ENCODE data around the gene CREB3L1. TPM values are rescaled to one million over a fixed set of nuclear protein-coding genes. Genes with fewer than 3 reads are reported as not detected.

CREB3L1 gene
- total RNA-seq, 1 donor from 2014 or later, result 0.43 TPM

DNA sequence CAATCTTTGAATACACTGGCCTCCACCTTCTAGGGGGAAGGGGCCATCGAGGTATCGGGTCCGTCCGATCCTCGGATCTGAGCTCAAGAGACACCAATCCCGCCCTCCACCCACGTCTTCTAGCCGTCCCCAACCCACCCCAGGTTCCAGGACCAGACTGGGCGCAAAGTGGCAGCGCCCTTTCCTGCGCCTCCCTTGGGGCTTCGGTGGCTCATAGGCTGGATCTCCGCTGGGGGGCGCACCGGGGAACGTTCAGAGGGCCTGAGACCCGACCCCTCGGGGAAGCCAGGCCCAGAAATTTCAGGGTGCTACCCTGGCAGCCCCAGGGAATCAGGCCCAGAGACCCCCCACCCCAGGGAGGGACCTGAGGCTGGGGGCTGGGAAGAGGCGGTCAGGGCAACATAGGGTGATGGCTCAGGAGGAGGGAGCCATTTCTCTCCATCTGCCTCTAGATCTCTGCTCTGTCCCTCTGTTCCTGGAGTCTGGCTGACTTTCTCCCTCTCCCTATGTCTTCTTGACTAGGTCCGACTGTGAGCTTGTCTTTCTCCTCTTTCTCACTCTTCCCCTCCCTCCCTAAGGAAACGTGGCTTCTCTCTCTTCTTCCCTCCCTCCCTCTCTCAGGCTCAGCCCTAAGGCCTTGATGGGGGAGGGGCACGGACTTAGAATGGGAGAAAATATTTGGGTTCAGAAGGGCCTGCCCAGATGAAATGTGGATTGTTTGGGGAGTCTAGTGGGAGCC is 1.1 kb downstream of the CREB3L1 start:
- no peaks in the 10 kb centered on the region for H3K9me3 ChIP-seq (ENCODE audit: low read depth)
- H3K36me3 Mint-ChIP-seq, result no peaks in the 10 kb centered on the region
- H2AFZ ChIP-seq (replicated peaks), result peak overlapping the region; percentile 91
- DNase-seq (ENCODE audit: low spot score), result peak; percentile 78
- H3K9ac ChIP-seq, result no peak overlapping the region
- peaks cover 9% of the 10 kb centered on the region for H3K27me3 ChIP-seq
- no peaks in the 10 kb centered on the region for H3K36me3 ChIP-seq
- peaks cover 28% of the 10 kb centered on the region for H3K27me3 Mint-ChIP-seq (ENCODE audit: insufficient read depth, low read depth)
- peaks cover 40% of the 10 kb centered on the region for H3K4me1 Mint-ChIP-seq
- no peaks in the 10 kb centered on the region for H4K20me1 ChIP-seq (ENCODE audit: low read depth)
- H3K4me3 ChIP-seq, result peak overlapping the region; percentile 80
- no peak overlapping the region for H3K27ac Mint-ChIP-seq
- H3K4me1 ChIP-seq, result peaks cover 52% of the 10 kb centered on the region
- H3K4me3 Mint-ChIP-seq, result peak overlapping the region; percentile 84
- no peaks in the 10 kb centered on the region for H3K9me3 Mint-ChIP-seq
- peaks cover 40% of the 10 kb centered on the region for H3F3A ChIP-seq (ENCODE audit: low read depth)
- TF ChIP-seq EZH2 (IDR thresholded peaks at IDR 0.05) (no peak), CTCF (IDR thresholded peaks at IDR 0.05) (peak; percentile 81)
- H3K4me2 ChIP-seq, result peak overlapping the region; percentile 100
- H3K27ac ChIP-seq, result no peak overlapping the region
- H3K79me2 ChIP-seq (ENCODE audit: low read depth), result no peaks in the 10 kb centered on the region

DNA sequence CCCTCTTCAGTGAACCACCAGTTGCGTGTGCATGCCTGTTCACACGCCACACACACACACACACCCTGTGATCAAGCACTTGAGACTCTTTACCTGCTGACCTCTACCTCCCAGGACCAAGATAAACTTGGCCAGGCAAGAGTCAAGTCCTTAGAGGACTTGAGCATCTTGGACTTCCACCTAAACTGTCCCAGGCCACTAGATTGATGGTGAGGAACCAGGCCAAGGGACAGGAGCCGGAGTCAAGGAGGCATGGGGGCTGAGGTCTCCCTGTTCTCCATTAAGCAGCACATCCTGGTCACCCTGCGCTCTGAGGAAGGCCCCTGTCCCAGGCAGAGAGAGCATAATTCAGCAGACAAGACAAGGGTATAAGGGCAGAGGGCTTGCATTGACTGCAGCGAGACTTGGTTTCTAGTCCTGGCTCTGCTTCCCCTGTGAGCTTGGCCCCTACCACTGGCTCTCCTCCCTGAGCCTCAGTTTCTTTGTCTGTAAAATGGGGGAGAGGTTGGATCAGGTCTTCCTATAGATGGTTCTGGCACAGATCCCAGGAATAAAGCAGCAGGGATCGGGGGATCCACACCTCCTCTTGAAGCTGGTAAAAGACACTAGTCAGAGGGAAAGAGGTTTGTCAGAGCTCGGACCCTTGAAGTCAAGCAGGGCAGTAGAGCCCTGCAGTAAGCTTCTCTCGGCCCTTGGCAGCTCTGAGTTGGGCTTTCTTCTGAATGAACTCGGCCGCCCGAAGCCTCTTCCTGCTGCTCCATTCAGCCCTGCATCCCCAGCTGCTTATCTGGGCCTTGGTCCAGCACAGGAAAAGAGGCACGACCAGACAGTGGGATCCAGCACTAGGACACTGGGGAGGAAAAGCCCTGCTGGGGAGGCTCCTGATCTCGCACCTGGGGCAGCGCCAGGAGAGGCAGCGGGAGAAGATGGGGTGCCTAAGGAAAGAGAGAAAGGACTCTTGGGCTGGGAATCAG is 2.0 kb downstream of the CREB3L1 start:
- H3K9me3 Mint-ChIP-seq, result no peaks in the 10 kb centered on the region
- peaks cover 40% of the 10 kb centered on the region for H3K4me1 Mint-ChIP-seq
- H3K27me3 Mint-ChIP-seq (ENCODE audit: insufficient read depth, low read depth), result peaks cover 28% of the 10 kb centered on the region
- H3K4me3 Mint-ChIP-seq, result peak overlapping the region; percentile 84
- peaks cover 9% of the 10 kb centered on the region for H3K27me3 ChIP-seq
- H3K27ac Mint-ChIP-seq, result no peak overlapping the region
- H3K27ac ChIP-seq, result no peak overlapping the region
- no peaks in the 10 kb centered on the region for H4K20me1 ChIP-seq (ENCODE audit: low read depth)
- no peaks in the 10 kb centered on the region for H3K36me3 ChIP-seq
- H3K9me3 ChIP-seq (ENCODE audit: low read depth), result no peaks in the 10 kb centered on the region
- TF ChIP-seq CTCF (IDR thresholded peaks at IDR 0.05) (no peak), EZH2 (IDR thresholded peaks at IDR 0.05) (no peak), EZH2phosphoT487 (IDR thresholded peaks at IDR 0.05) (no peak)
- no peak overlapping the region for H2AFZ ChIP-seq (replicated peaks)
- no peak overlapping the region for H3K9ac ChIP-seq
- peak overlapping the region; percentile 100 for H3K4me2 ChIP-seq
- peaks cover 40% of the 10 kb centered on the region for H3F3A ChIP-seq (ENCODE audit: low read depth)
- peak; percentile 49 for DNase-seq (ENCODE audit: low spot score)
- no peak overlapping the region for H3K4me3 ChIP-seq
- H3K4me1 ChIP-seq, result peaks cover 52% of the 10 kb centered on the region
- H3K36me3 Mint-ChIP-seq, result no peaks in the 10 kb centered on the region
- no peaks in the 10 kb centered on the region for H3K79me2 ChIP-seq (ENCODE audit: low read depth)

- Mint-ChIP-seq H3K36me3 (no peaks in the 10 kb centered on the region), H3K4me1 (peaks cover 38% of the 10 kb centered on the region), H3K27ac (peak overlapping the region; percentile 44), H3K9me3 (no peaks in the 10 kb centered on the region), H3K4me3 (peak overlapping the region; percentile 49), H3K27me3 (ENCODE audit: insufficient read depth, low read depth) (peaks cover 28% of the 10 kb centered on the region)
- Histone ChIP-seq H3K4me1 (peaks cover 44% of the 10 kb centered on the region), H3K36me3 (no peaks in the 10 kb centered on the region), H2AFZ (replicated peaks) (no peak overlapping the region), H3K9me3 (ENCODE audit: low read depth) (no peaks in the 10 kb centered on the region), H3K27ac (no peak overlapping the region), H4K20me1 (ENCODE audit: low read depth) (no peaks in the 10 kb centered on the region), H3K4me2 (no peak overlapping the region), H3K27me3 (peaks cover 9% of the 10 kb centered on the region), H3K9ac (no peak overlapping the region), H3K4me3 (no peak overlapping the region), H3F3A (ENCODE audit: low read depth) (peaks cover 40% of the 10 kb centered on the region), H3K79me2 (ENCODE audit: low read depth) (no peaks in the 10 kb centered on the region)
- TF ChIP-seq EZH2phosphoT487 (IDR thresholded peaks at IDR 0.05) (no peak), CTCF (IDR thresholded peaks at IDR 0.05) (no peak), EZH2 (IDR thresholded peaks at IDR 0.05) (no peak)
- no peak for DNase-seq (ENCODE audit: low spot score)
These were observed 3.2 kb downstream of the CREB3L1 start for GRCh38 chr11:46280706-46281105.
